CD4-positive, alpha-beta T cell treated with Interleukin-2 at 100 ng/mL for 4 hours (primary cell): Measurements from ENCODE around the gene LRRC31.

Experiments
- DNase-seq: peaks from one replicate; pipeline ENCODE4 v3.0.0-alpha.2; 2020; ENCODE audit warnings: low spot score

Gene LRRC31

DNA sequence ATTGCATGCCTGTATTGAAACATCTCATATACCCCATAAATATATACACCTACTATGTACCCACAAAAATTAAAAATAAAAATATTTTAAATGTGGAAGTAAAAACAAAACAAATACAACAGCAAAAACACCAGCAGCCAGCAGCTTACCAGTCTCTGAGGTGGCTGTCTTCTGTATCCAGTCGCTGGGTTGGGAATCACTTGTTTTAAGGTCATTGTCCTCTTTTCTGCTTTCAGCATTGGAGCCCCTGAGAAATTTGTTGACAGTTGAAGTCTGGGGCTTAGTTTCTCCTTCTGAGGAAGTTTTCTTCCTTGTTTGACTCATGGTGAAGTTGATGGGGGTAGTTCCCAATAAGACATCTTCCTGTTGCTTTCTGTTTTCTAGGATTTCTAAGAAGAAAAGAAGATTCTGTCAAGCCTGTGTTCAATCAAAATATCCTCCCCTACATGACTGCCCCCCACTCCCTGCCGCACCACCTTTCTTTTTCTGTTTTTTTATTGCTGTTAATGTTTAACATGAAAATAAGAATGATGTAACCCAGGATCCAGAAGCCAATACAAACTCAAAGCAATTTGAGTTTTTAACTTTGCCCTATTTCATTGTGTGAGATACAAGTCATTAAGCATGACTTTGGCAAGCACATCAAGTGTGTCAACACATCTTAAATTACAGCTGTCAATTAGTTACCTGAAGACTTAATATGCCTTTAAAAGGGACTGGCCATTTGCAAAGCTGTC is at the start of gene LRRC31:
Gene LRRC31 (minus strand): TSS at position 452 of the 737 bp plus-strand sequence. CDS start 128 bp downstream, at position 324.
- DNase-seq, result no peak

DNA sequence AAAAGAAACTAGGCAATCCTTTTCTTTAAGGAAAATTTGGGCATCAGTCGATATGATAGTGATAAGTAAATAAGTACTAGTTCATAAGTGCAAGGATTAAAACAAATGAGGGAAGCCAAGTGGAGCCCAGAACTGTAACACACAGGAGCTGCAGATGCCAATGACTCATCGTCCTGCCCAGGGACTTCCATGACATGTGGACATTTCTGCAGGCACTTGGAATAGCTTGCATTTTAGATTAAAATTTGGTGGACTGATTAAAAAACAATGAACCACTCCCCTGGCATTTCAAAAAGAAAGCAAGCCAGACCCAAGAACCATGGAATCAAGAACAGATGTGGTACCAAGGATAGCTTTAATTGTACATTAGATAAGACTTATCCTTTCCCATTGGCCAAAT is 44.6 kb upstream of the LRRC31 start:
- no peak for DNase-seq

DNA sequence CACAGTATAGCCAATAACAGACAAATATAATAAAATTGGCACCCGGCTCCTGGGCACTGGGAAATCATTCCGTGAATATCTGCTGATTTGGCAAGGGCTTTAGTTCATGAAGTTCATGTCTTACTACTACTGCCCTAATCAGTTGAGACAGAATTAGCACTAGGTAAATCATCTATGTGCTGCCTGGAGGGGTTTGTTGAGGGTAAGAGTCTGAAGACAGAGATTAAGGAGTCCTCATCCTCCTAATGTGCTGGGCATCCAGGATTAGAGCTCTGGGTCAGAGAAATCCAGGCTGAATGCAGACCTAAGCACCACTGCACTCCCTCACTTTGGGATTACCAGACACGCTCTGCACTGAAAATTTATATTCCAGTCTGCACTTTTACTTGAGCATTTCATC is 43.6 kb upstream of the LRRC31 start:
- no peak for DNase-seq

DNA sequence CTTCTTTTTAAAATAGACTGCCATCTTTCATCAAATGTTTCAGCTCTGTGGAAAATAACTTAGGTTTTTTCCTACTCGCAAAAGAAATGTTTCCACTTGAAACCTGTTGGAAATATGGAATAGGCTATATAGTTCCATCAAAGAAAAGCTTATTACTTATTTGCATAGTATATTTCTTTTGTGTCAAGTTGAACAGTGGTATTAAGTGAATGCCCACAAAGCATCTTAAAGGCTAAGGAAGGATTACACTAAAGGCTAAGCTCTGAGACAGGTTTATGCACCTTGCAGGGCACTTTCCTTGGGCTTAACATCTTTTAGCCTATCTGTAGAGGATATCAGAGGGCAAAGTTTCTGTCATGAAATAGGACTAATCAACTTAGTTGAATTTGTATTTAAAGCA is 41.5 kb upstream of the LRRC31 start, which contains the start of gene SAMD7:
Gene SAMD7 (plus strand): TSS at position 301 of the 400 bp plus-strand sequence. CDS start 7,927 bp downstream, outside the sequence.
- no peak for DNase-seq

DNA sequence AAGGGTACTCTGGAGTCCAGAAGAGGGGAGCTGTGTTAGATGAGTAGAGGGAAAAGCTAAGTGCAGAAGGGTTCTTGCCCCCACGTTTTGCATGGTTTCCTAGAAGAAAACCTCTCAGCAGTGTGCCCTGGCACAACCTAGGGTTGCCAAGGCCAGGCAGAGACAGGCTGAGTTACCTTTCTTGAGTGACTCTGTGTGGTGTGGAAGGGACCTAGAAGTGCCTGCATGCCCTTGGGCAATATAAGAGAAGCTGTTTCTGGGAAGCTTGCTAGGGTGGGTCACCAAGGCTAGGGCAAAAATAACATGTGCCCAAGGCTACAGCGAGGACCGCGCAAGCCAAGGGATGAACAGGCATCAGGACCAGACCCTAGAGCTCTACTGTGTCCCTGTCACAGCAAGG is 38.2 kb upstream of the LRRC31 start:
- no peak for DNase-seq

DNA sequence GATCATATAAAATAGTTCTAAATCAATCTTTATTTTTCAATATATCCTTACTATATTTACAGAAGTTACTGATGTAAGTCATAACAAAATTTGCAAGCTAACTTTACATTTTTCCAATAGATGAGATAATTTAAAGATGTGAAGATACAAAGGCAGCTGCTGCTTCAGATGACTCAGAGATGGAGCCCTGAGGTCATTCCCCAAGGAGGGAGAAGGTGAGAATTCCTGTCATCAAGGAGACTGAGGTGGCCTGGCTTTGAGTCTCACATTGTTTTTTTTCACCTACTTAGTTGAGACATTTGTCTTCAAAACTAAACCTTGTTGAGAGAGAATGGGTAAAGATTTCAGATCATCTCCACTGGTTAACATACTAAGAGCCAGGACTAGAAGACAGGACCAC is 37.7 kb upstream of the LRRC31 start:
- no peak for DNase-seq

DNA sequence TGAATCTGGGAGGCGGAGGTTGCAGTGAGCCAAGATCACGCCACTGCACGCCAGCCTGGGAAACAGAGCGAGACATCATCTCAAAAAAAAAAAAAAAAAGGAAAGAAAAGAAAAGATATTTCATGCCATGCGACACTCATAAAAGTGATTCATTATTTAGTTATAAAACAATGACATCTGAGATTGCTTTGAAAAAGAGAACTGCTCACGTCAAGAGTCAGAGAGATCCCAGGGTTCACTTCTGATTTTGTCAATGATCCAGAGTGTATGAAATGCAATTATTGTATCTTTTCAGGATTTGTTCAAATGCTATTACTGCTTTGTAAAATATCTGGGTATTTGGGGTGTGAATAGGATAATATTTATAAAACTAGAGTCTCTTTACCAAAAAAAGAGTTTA is 35.7 kb upstream of the LRRC31 start:
- DNase-seq, result no peak

DNA sequence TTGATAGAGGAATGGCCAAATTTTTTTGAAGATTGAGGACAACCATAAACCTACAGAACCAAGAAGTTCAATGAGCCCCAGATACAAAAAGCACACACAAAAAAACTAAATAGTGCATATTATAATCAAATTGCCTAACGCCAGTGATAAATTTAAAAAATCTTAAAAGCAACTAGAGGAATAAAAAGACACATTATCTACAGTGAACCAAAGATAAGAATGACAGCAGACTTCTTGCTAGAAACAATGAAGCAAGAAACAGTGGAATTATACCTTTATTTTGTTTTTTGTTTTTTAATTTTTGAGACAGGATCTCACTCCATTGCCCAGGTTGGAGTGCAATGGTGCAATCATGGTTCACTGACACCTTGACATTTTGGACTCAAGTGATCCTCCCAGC is 31.7 kb upstream of the LRRC31 start:
- DNase-seq, result no peak

DNA sequence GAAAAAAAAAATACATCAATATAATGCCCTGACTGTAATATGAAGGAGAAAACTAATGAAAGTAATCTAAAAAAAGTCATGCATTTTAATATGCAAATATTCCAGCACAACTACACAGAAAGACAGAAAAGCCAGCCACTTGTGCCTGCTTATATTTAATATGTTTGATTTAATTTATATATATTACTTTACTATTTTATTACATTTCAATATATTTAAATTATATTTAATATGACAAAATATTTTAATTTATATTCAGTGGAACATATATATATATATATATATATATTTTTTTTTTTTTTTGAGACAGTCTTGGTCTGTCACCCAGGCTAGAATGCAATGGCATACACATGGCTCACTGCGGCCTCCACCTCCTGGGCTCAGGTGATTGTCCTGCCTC is 27.5 kb upstream of the LRRC31 start:
- DNase-seq, result no peak

DNA sequence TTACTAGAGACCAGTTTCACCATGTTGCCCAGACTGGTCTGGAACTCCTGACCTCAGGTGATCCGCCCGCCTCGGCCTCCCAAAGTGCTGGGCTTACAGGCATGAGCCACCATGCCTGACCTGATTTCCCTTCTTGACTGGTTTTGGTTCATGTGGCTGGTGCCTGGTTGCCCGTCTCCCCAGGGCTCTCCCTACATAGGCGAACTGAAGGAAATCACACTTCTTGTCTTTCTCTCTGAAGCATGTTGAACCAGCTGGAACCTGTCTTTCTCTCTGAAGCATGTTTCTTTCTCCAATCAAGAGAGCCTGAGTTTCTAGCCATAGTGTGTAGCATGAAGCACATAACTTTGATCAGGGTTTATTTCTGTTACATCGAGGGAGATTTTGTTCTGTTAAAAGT is 25.3 kb upstream of the LRRC31 start:
- DNase-seq, result no peak

DNA sequence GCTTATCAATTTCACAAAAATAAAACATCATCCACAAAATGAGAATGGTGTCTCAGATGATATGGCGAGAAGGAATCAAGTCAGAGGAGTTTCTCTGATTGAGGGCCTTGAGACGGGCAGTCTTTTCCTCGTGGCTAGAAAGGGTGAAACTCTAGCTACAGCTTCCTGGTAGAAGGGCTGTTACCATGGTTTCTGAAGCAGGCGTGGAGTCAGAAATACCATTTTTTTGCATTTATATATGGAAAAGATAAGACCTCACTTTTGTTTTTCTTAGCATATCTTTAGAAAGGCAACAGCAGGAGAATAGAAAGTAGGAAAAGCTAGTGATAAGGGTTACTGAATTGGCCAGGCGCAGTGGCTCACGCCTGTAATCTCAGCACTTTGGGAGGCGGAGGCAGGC is 24.4 kb upstream of the LRRC31 start:
- no peak for DNase-seq

DNA sequence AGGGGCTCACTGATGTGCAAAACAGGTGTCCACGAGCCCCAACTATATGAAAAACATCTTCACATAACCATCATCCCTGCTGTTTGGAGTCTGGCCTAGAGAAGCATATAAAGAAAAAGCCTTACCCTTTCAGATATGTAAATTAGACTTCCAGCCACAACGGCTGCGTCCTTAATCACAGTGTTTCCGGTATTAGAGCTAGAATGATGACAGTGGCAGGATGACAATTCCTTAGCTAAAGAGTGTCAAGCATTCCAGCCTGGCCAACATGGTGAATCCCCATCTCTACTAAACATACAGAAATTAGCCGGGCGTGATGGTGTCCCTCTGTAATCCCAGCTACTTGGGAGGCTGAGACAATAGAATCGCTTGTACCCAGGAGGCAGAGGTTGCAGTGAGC is 22.2 kb upstream of the LRRC31 start:
- no peak for DNase-seq

DNA sequence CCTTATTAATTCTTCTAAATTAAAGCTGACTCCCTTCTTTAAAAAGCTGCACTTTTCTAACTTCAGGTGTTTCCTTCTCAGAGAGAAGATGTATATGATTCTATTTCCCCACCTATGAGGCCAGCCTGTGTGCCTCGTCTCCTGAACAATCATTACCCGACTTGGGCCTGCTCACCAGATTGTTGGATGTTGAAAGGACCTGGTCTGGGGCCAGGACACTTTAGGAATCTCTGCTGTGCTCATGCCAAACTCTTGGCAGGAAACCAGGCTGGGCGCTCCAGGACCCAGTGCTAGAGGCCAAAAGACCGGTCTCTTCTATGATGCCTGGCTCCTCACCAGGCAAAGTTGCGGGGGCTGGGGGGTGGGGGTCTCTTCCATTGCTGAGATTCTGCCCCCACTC is 16.9 kb upstream of the LRRC31 start:
- no peak for DNase-seq

DNA sequence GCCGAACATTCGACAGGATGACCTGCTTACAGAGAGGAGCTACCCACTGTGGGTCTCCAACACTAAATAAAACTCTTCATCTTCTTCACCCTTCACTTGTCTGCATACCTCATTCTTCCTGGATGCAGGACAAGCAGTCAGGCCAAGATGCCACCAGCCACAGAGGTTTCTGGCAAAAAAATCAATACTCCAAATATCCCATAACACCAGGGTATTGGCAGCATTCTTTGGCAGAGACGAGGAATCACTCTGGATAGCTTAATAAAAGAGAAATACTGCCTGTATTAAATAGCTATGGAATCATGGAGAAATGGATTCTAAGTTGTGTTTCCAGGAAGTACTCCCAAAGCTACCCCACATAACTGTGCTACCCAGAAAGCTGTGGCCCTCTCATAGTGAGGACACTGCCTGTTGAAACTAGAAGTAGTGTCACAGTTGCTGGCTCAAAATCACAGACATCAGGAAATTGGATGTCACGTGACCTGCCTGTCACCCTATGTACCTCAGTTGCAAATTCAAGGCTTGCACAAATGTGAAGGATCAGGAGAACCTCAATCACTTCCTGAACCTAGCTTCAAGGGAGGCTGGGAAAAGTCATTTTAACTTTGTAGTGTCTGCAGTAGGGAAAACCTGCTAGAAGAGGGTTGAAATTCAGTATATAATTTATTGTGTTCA is 11.0 kb upstream of the LRRC31 start:
- DNase-seq, result no peak

DNA sequence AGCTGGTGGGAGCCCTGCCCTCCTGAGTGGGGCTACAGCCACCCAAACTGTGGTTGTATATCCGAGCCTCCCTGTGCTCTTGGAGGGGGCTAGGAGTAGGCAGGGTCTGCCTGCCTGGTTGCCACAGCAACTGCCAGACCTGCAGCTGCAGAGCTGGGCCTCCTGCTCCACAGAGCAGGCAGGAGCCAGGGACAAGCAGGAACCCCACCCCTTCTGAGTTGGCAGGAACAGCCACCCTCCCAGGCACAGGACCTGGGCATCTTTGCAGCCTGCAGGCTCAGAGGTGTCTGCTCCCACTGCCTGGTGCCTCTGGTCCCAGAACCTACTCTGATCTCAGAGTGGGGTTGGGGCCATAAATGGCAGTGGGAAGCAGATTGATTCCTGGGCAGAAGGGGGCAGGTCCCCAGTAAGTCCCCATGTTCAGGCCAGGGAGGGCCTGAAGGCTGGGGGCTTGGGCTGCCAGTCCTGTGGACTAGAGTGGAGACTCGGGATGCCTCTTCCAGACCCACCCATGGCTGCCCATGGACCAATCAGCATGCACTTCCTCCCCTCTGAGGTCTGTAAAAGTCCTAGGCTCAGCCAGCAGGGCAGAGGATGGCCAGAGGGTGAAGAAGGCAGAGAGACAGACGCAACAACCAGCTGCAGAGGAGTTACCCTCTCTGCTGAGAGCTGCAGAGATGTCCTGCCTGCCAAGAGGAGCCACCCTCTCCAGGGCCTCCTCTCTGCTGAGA is 10.3 kb upstream of the LRRC31 start:
- DNase-seq, result no peak

DNA sequence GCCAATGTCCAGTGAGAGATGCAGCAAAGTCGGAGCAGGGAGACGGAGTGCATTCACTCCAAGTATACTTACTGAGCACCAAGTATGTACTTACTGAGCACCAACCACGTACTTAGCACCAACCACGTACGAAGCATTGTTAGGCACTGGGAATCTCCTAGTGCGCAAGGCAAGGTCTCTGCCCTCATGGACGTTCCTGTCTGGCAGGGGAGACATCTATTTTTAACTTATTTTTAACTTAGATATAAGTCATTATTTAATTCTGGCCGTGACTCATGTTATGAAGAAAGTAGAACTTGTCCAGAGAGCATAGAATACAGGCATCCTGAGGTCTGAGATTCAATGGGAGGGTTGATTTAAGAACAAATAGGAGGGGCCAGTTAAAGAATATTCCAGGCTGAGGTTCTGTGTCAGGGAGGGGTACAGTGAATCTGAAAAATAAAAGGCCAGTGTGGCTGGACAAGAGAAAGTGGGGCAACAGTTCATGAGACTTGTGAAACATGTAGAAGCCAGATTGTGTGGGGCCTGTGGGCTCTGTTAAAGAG is 9.3 kb upstream of the LRRC31 start:
- no peak for DNase-seq

DNA sequence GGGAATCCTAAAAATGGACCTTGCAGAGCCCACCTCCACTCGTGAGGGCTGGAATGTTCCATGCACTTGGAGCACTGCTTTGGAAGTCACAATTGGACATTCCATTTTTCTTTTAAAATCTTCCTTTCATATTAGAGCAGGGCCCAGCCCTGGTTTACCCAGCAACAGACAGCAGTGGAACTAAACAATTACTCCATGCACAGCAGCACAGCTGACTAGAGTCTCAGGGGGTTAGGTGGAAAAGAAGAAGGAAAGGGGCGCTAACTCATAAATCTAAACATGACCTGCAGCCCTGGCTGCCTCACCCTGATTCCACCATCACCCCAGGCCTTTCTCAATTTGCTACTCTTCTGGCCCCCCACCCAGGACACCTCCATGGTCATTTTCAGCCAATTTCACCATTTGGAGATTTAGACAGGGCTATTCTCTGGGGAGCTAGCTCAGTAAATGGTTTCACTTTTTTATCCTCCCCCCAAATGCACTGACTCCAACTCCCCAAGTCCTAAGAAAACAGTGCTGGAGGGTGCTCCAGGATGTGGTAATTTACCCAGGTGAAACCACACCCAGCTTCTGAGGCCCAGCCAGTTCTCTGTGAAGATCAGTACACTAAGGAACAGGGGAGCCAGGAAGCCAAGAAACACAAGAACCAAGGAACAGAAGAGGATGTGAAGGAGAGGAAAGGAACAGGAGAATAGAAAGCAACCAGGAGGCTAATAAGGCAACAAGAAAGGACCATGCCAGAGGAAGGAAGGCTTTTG is 1.6 kb upstream of the LRRC31 start:
- no peak for DNase-seq

DNA sequence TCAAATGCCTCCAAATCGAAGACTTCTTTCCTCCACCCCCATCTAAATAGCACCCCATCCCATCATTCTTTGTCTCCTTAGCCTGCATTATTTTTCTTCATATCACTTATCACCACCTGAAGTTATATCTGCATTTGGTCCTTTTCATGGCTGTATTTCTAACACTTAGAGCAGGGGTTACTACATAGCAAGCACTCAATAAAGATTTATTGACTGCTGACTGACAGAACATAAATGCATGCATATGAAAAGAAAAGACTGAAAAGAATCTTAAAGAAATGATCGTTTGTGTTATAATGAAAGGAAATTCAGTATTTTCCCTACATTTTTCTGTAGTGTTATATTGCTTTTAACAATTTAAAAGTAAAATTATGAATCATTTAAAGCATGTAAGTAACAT is 1.4 kb downstream of the LRRC31 start:
- no peak for DNase-seq

DNA sequence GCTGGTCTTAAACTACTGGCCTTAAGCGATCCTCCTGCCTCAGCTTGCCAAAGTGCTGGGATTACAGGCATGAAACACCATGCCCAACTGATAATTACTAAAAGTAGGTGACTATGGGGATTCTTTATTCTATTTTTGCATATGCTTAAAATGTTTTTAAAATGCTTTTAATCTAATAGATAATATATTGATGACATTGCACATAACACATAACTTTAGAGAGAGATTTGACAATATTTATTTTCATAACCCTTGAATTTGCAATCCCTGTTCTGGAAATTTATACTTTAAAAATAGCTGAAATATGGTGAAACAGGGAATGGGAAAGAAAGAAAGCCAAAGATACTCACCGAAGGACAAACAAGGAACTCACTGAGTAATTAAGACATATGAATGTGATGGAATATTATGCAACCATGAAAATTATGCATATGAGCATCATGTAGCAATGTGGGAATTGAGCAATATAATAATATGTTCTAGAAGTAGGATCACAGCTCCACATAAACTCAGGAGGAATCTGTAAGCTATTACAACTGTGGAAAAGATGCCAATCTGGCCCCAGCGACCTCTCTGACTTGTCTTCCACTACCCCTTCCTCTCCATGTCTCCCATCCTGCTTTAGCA is 2.0 kb downstream of the LRRC31 start:
- DNase-seq, result no peak

DNA sequence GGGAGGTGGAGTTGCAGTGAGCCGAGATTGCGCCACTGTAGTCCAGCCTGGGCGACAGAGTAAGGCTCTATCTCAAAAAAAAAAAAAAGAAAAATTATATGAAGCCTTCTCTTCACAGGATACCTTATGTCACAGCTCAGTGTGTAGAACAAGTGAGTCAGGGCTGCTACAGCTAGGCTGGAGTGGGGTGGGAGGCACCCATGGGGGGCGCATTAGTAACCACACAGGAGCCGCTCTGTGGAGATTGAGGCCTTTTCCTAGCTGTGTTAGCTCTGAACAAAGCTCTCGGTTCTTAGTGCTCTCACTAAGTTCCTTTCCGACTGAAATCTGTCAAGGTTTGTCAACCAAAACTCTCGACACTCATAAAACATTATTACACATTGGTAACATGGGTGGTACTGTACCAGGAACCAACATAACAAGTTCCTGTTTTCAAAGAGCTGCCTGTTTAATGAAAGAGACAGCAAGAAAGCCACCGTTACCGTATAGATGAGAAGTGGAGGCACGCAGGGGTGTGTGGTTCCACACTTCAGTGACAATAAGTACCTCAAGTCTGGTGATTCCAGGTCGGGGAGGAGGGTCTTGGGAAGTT is 4.5 kb downstream of the LRRC31 start:
- DNase-seq, result peak; percentile 14

DNA sequence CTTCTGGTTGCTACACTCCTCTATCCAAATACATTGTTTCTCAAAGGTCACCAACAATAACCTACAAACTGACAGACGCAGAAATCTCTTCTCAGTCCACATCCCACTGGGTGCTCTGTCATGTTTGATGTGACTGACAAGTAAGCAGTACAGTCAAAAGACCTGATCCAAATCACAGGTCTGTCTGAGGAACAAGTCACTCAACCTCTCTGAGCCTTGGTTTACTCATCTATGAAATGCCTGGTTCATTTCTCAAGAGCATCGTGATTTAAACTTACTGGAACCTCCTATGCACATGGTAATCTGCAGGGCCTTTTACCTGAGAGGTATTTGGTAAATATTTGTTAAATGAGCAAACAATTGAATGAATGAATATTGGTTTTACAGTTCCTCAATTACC is 5.5 kb downstream of the LRRC31 start:
- no peak for DNase-seq
